ENCODE data around the gene PALS1. TPM values are rescaled to one million over a fixed set of nuclear protein-coding genes. Genes with fewer than 3 reads are reported as not detected.

PALS1 gene
- polyA plus RNA-seq, 1 donor from 2014 or later, result 8.3 TPM

- H3K9ac ChIP-seq (ENCODE audit: low read length), result no peak overlapping the region
Observed at GRCh38 chr14:67221982-67222328, 19.3 kb upstream of the PALS1 start.

DNA sequence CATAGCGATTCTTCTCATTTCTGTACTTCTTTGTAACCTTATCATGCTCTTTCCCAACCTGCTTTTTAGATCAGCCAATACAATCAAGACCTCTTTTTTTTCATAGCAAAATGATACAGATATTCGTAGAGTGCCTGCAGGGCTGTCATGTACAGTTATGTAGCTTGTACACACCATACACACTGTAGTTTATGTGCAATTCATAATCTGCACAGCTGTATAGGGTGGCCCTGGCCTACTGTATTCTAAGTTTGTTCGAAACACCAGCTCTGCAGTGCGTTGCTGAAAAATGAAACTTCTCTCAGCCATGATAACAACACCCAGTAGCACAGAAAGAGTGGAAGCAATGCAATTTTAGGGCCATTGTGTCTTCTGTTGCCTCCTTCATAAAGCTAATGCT is 15.7 kb upstream of the PALS1 start:
- Histone ChIP-seq H3K79me2 (replicated peaks; ENCODE audit: insufficient read depth, low read length) (no peaks in the 10 kb centered on the region), H2AFZ (ENCODE audit: low read depth, low read length) (no peak overlapping the region), H3K4me2 (ENCODE audit: low read length) (no peak overlapping the region), H3K9ac (ENCODE audit: low read length) (no peak overlapping the region), H3K4me3 (ENCODE audit: low read length) (no peak overlapping the region), H3K27ac (ENCODE audit: low read length) (no peak overlapping the region), H4K20me1 (ENCODE audit: insufficient read depth) (no peaks in the 10 kb centered on the region), H3F3A (ENCODE audit: insufficient read depth, low read length, poor library complexity, severe bottlenecking) (no peaks in the 10 kb centered on the region), H3K27me3 (ENCODE audit: insufficient read depth, low read depth, low read length) (no peaks in the 10 kb centered on the region), H3K9me3 (ENCODE audit: low read length) (no peaks in the 10 kb centered on the region), H3K9me2 (ENCODE audit: insufficient read depth, low read length) (no peaks in the 10 kb centered on the region), H3K36me3 (ENCODE audit: insufficient read depth, low read length) (no peaks in the 10 kb centered on the region)
- TF ChIP-seq EP300 (conservative IDR thresholded peaks at IDR 0.05; ENCODE audit: poor library complexity, severe bottlenecking) (no peak), SMC3 (conservative IDR thresholded peaks at IDR 0.05; ENCODE audit: poor library complexity) (no peak), TAF1 (IDR thresholded peaks at IDR 0.05; ENCODE audit: low read depth) (no peak), MXI1 (conservative IDR thresholded peaks at IDR 0.05; ENCODE audit: poor library complexity, severe bottlenecking) (no peak), EZH2 (IDR thresholded peaks at IDR 0.05; ENCODE audit: borderline replicate concordance, insufficient read depth, low read length, poor library complexity, severe bottlenecking) (no peak), POLR2AphosphoS5 (IDR thresholded peaks at IDR 0.05) (no peak), RAD21 (conservative IDR thresholded peaks at IDR 0.05) (no peak), CTCF (IDR thresholded peaks at IDR 0.05; ENCODE audit: poor library complexity, severe bottlenecking) (no peak)
- TF ChIP-seq, protein P1, sequence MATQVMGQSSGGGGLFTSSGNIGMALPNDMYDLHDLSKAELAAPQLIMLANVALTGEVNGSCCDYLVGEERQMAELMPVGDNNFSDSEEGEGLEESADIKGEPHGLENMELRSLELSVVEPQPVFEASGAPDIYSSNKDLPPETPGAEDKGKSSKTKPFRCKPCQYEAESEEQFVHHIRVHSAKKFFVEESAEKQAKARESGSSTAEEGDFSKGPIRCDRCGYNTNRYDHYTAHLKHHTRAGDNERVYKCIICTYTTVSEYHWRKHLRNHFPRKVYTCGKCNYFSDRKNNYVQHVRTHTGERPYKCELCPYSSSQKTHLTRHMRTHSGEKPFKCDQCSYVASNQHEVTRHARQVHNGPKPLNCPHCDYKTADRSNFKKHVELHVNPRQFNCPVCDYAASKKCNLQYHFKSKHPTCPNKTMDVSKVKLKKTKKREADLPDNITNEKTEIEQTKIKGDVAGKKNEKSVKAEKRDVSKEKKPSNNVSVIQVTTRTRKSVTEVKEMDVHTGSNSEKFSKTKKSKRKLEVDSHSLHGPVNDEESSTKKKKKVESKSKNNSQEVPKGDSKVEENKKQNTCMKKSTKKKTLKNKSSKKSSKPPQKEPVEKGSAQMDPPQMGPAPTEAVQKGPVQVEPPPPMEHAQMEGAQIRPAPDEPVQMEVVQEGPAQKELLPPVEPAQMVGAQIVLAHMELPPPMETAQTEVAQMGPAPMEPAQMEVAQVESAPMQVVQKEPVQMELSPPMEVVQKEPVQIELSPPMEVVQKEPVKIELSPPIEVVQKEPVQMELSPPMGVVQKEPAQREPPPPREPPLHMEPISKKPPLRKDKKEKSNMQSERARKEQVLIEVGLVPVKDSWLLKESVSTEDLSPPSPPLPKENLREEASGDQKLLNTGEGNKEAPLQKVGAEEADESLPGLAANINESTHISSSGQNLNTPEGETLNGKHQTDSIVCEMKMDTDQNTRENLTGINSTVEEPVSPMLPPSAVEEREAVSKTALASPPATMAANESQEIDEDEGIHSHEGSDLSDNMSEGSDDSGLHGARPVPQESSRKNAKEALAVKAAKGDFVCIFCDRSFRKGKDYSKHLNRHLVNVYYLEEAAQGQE (IDR thresholded peaks at IDR 0.05; ENCODE audit: borderline replicate concordance), result no peak

More at GRCh38 chr14:67221982-67222328, 19.3 kb upstream of the PALS1 start:
- H4K20me1 ChIP-seq (ENCODE audit: insufficient read depth), result no peaks in the 10 kb centered on the region
- H3K27me3 ChIP-seq (ENCODE audit: insufficient read depth, low read depth, low read length), result no peaks in the 10 kb centered on the region
- no peak overlapping the region for H2AFZ ChIP-seq (ENCODE audit: low read depth, low read length)
- no peaks in the 10 kb centered on the region for H3K36me3 ChIP-seq (ENCODE audit: insufficient read depth, low read length)
- no peaks in the 10 kb centered on the region for H3K9me3 ChIP-seq (ENCODE audit: low read length)
- TF ChIP-seq EZH2 (IDR thresholded peaks at IDR 0.05; ENCODE audit: borderline replicate concordance, insufficient read depth, low read length, poor library complexity, severe bottlenecking) (no peak), EP300 (conservative IDR thresholded peaks at IDR 0.05; ENCODE audit: poor library complexity, severe bottlenecking) (no peak), SMC3 (conservative IDR thresholded peaks at IDR 0.05; ENCODE audit: poor library complexity) (no peak), RAD21 (conservative IDR thresholded peaks at IDR 0.05) (no peak), POLR2AphosphoS5 (IDR thresholded peaks at IDR 0.05) (no peak), TAF1 (IDR thresholded peaks at IDR 0.05; ENCODE audit: low read depth) (no peak), MXI1 (conservative IDR thresholded peaks at IDR 0.05; ENCODE audit: poor library complexity, severe bottlenecking) (no peak), CTCF (IDR thresholded peaks at IDR 0.05; ENCODE audit: poor library complexity, severe bottlenecking) (no peak)
- TF ChIP-seq, protein P1 (IDR thresholded peaks at IDR 0.05; ENCODE audit: borderline replicate concordance), result no peak
- no peaks in the 10 kb centered on the region for H3F3A ChIP-seq (ENCODE audit: insufficient read depth, low read length, poor library complexity, severe bottlenecking)
- H3K4me2 ChIP-seq (ENCODE audit: low read length), result no peak overlapping the region
- H3K4me3 ChIP-seq (ENCODE audit: low read length), result no peak overlapping the region
- no peaks in the 10 kb centered on the region for H3K9me2 ChIP-seq (ENCODE audit: insufficient read depth, low read length)
- no peaks in the 10 kb centered on the region for H3K79me2 ChIP-seq (replicated peaks; ENCODE audit: insufficient read depth, low read length)
- H3K27ac ChIP-seq (ENCODE audit: low read length), result no peak overlapping the region
